Inferior parietal cortex (tissue), 1 donor: ENCODE results near the gene MAEA.
"Not testable (repeated sequence)": the region's sequence is repeated elsewhere in the genome, so short reads cannot be mapped to it uniquely, and the experiment has no call there.

Experiments
- DNase-seq: peaks from one replicate; pipeline ENCODE4 v3.0.0-alpha.2; 2016; ENCODE audit errors: extremely low spot score

MAEA gene

GRCh38 chr4:1366371-1367229, 76.9 kb downstream of the MAEA start:
- DNase-seq: no peak

- DNase-seq: no peak
These were observed 77.7 kb downstream of the MAEA start for GRCh38 chr4:1367230-1367935.

GRCh38 chr4:1367936-1368289, 78.2 kb downstream of the MAEA start:
- DNase-seq: no peak

GRCh38 chr4:1368421-1369090, 78.9 kb downstream of the MAEA start:
- DNase-seq: no peak

- DNase-seq: no peak
These were observed 79.4 kb downstream of the MAEA start for GRCh38 chr4:1369091-1369450.

GRCh38 chr4:1369479-1370079, 79.9 kb downstream of the MAEA start:
- DNase-seq: no peak

GRCh38 chr4:1370321-1371124, 80.8 kb downstream of the MAEA start:
- no peak for DNase-seq

- no peak for DNase-seq
These were observed 81.8 kb downstream of the MAEA start for GRCh38 chr4:1371176-1372165.

GRCh38 chr4:1372576-1372975, 82.9 kb downstream of the MAEA start:
- DNase-seq: not testable (repeated sequence)

- DNase-seq: no peak
These were observed 84.4 kb downstream of the MAEA start for GRCh38 chr4:1373892-1374705.

GRCh38 chr4:1374706-1375045, 85.0 kb downstream of the MAEA start:
- no peak for DNase-seq

GRCh38 chr4:1375051-1375721, 85.5 kb downstream of the MAEA start:
- DNase-seq: no peak

- DNase-seq: no peak
These were observed 86.2 kb downstream of the MAEA start for GRCh38 chr4:1375761-1376322.

- DNase-seq: no peak
These were observed 86.7 kb downstream of the MAEA start for GRCh38 chr4:1376391-1376840.

GRCh38 chr4:1376841-1377605, 87.3 kb downstream of the MAEA start:
- no peak for DNase-seq

- DNase-seq: no peak
These were observed 88.0 kb downstream of the MAEA start for GRCh38 chr4:1377606-1378261.

- no peak for DNase-seq
These were observed 89.0 kb downstream of the MAEA start for GRCh38 chr4:1378559-1379231.
